HG02642 (cell line): ENCODE measurements around the gene ERBB4.

Source experiments
- ATAC-seq: cut with Tn5 transposase; IDR thresholded peaks from one replicate; pipeline ENCODE4 v1.9.1; 2021; ENCODE audit warnings: mild to moderate bottlenecking; ENCODE audit not compliant: unreplicated experiment, poor library complexity

The ERBB4 gene

DNA sequence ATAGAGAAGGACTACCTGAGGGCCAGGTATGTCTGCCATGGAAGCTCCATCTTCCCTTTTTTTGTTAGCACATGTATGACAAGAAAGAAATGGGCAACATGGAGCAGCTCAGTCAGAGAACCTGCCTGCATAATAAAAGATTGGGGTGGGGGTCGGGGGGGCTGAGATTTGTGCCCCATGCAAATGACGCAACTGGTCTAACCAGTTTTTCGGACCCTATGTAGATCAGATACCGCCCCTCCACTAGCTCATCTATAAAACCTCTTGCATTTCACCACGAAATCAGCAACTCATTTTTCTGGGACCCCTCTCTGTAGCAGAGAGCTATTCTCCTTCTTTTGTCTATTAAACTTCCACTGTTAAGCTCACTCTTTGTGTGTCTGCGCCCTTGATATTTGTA is 657.2 kb downstream of the ERBB4 start:
- ATAC-seq, result no peak

DNA sequence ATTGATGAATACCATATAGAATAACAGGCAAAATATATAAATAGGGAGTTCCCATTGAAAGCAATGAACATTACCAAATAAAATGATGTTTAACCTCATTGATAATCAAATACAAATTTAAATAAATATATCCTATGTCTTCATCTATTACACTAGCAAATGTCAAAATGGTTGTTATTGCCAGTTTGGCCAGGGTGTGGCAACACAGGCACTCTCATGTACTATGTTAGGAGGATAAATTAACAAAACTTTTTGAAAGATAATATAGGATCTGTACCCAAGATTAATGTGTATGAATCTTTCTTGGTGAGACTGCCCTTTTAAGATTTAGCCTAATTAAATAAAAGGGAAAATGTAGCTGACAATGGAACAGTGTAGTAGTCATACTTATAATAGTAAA is 659.3 kb downstream of the ERBB4 start:
- no peak for ATAC-seq

DNA sequence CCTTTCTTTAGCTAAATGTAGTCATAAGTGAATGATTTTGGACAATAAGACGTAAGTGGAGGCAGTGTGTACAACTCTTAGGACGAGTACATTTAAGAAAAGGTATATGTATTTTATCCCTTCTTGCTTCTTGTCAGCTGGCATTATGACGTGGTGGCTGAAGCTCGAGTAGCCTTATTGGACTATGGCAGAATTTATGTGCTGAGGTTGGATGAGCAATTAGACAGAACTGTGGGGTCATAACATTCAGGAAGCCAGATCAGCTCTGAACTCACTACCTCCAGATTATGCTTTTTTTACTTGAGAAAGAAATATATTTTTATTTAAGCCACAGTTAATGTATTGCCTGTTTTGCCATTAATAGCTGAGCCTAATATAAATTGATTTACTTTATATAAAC is 661.5 kb downstream of the ERBB4 start:
- no peak for ATAC-seq

DNA sequence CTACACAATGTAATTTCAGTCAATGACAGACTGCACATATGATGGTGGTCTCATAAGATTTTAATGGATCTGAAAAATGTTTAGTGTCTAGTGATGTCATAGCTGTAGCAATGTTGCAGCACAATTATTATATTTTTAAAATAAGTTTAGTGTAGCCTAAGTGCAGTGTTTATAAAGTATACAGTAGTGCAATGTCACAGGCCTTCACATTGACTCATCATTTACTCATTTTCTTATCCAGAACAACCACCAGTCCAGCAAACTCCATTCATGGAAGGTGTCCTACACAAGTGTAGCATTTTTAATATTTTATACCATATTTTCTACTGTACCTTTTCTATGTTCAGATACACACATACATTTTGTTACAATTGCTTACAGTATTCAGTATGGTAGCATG is 663.1 kb downstream of the ERBB4 start:
- ATAC-seq, result no peak

DNA sequence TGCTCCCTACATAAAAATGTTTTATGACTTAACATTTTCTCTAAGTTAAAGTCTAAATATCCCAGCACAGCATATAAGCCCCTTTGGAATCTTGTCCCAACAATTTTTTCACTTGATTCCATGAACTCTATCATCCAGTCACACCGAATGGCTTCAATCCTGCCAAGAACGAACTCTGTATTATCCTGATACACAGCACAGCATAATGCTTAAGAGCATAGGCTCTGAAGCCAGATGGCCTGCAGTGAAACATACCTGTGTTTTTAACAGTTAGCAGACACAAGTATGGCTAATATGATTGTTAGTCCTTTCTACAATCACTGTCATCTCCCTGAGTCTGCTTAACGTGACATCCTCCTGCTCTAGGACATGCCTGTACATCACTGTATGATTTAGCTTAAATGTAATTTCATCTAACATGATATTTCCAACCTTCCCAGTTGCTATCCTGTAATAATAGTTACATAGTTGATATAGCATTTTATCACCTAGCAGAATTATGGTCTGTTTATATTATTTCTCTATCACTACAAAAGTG is 669.5 kb downstream of the ERBB4 start:
- no peak for ATAC-seq

DNA sequence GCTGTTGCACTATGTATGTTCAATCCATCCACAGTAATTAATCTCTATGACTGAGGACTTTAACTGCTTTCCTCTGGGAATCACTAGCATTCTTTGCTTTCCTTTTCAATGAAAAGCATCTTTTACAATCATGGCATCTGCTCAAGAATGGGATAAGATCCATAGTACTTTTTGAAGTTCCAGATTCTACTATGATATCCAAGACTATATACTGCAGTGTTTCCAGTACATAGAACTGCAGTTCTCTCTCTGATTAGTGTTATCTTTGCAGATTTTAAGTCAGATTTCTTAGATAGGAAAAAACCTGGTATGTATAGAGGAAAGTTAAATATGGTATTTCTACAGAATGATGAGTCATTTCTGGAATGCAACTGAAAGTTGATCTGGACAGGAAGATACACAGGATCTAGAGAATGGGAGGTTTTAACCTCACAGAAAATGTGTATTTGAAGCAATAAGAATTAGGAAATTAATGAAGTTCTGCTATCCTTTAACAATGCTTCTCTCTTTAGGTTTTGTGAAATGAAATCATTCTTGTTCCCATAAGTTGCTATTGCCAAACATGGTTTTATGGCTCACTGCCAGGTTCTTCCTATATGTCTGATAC is 670.7 kb downstream of the ERBB4 start:
- peak; percentile 86 for ATAC-seq

DNA sequence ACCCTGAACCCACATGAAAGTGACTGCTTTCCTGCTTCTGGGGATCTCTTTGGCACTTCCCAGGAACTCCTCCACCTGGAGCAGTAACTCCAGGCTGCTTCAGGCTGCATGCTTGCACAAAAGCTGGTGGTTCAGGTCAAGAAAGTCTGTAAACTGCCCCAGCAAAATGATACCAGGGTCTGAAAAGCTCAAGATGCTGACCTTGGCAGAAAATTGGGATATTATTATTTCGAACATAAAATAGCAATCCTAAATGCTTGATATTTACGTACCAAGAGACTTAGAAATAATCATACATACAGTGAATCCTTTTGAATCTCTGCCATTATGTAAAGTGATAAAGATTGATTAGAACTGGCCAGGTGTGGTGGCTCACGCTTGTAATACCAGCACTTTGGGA is 674.3 kb downstream of the ERBB4 start:
- ATAC-seq, result no peak

DNA sequence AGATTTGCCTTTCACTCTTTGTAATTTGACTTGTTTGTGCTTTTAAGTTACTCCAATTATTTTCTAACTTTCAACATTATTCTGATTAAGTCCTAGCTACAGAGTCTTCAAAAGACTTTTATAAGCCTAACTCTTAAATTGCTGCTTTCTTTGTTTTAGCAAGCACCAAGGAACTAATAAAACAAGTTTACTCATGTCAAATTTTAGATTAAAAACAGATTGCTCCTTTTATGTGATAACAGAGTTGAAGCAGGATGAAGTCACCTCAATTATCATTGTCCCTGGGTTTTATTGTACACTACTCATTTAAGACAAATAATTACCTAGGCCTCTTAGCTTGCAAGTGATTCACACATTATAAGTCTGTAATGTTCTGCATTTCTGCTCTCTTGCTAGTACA is 678.4 kb downstream of the ERBB4 start:
- ATAC-seq, result no peak

DNA sequence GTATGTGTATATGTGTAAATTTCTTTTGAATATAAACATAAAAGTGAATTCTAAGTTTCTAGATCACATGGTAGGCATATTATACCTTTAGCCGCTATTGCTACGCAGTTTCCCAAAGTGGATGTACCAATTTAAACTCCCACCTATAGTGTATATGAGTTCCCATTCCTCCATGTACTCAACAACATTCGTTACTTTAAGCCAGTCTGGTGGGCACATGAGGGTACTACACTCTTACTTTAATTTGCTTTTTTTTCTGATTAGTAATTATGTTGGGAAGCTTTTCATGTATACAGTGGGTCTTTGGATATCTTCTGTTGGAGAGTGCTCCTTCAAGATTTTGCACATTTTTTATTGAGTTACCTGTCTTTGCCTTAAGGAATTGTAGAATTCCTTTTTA is 683.8 kb downstream of the ERBB4 start:
- no peak for ATAC-seq

DNA sequence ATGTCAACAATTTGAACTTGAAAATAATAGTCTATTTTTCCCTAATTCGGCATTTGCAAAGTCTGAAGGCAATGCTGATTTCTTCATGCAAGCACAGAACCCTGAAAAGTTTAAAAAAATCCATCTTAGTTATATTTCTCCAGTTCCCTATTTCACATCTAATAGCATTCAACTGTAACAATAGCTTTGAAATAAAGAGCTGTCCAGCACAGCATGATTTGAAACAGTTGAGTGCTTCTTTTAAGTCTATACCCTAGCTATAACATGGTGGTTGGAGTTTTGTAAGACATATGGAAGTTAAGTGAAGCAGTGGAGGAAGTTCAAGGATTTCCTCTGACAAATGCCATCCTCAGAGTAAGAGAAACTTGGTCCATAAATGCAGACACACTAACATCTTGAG is 691.9 kb downstream of the ERBB4 start:
- no peak for ATAC-seq

DNA sequence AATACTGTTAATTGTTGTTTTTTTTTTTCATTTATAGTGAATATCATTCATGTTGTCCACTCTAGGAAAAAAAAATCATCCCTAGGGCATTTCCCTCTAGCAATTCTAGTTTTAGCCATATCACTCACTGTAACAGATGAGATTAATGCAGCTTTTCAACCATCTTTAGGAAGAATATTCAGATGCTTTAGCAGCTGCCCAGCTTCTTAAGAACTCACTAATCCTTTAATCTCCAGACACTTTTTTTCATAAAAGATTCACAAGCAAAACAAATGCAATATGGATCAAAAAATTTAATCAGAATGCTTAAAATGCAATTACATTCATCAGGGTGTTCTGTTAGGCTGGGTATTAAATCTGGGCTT is 692.6 kb downstream of the ERBB4 start:
- no peak for ATAC-seq

DNA sequence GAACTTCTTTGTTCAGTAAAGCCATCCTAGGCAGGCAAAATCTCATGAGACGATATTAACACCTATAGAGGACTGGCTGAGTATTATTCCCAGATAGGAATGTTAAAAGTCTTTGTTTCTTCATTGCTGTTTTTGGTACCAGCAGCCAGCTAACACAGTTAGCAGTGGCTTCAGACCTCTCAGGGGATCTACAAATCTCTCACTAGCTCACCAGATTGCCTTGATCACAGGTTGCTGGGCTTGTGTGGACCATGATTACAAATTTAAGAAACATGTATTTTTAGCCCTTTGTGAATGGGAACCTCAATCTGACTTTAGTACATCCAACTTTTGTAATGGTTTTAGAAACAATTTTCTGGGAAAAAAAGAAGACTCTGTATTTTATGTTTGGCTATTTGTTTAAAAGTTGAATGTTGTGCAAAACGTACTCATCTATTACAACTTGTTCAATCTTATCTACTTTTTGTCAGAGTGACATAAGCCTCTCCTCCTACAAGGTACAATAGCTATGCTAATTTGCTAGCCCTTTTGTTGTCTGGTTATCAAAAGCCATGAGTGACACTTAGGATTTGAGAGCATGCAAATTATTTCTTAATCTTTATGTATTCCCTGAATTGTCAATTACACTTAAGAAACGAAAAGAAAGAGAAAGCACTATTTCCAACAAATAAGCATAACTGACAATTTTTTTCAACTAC is 693.1 kb downstream of the ERBB4 start:
- no peak for ATAC-seq

DNA sequence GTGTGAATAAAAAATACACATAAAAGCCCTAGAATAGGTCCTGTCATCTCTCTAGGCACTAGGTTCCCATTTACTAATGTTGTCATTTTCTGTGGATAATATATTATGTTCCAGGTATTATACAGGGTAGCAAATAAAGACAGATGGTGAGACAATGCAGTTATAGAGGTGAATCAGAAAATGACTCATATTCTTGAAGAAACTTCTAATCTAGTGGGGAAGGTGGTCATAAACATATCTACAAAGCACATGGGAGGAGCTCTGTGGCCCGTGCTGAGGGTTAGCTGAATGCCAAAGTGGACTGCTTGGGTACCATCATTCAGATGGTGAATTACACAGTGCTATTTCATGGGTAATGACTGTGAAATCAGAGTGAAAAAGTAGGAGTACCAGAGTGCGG is 700.9 kb downstream of the ERBB4 start:
- no peak for ATAC-seq

DNA sequence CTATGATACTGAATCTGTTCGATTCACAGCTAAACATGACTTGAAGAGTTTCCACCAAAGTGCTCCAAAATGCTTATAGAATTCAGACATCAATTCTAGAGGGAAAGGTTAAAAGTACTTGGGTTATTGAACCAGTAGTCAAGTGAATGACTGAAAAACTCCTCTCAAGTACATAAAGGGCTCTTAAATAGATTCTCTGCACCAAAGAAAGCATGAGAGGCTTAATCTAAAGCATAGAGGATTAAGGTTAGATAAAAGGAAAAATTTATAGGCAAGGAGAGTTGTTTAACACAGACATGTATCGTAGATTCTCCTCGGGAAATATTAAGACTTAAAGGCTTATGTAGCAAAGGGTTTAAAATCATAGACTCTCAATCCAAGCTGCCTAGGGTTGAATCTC is 701.4 kb downstream of the ERBB4 start:
- ATAC-seq, result no peak

DNA sequence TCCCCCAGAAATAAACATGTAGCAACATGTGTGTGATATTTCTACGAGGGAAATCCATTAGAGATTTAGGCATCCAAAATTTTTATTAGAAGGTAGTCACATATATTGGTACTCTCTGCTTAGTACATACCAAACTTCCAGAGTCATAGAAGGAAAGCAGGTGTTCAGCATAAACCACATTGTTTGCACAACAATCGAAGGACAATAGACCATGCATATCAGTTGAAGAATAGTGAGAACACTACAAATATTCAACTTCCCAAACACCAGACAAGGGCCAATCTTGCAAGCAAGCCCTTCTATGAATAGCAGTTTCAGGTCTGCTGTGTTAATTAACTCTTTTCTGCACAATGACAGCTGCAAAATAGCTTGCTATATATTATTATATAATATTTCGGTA is 702.2 kb downstream of the ERBB4 start:
- no peak for ATAC-seq

DNA sequence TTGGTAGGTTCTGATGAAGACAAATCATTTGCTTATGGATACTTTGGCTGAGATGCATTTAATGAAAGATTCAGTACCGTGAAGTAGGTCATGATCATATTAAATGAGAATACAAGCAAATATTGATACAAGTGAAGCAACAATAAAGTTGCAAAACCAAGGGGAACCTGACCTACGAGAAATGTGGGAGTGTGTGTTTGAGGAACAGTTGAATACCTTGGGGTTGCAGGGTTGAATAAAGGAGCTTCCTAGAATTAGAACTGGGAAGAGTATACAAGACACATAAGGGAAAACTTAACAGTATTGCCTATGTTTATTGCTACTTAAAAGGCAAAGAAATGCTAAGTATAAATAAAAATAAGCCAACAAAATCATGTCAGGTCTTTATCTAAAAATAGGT is 702.9 kb downstream of the ERBB4 start:
- ATAC-seq, result no peak

DNA sequence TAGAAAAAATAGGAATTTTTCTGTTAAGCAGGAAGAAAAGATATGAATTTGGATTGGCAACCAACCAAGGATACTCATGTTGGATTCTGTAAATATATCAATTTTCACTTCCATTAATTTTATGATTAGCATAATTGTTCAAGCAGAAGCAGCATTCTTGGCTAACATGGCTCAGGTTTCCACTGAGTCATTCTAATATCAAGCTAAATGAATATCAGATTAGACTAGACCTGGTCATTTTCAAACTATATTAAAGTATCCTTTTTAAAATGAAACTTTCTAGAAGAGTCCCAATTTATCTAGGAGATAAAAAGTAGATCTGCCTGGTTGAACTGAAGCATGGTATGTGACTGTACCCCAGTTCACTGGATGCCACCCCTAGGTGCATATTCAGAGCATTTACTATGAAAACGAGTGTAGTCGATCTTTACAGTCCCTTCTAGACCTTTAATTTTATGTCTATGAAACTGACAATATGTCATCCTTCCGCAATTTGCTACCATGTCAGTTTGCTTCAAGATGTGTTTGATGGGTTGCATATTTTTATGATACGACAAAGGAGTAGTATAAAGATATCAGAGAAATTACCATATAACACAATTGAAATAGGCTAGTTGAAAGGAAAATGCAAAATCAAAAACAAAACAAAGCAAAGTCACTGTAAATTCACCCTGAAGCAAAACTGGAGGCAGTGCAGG is 704.9 kb downstream of the ERBB4 start:
- no peak for ATAC-seq

DNA sequence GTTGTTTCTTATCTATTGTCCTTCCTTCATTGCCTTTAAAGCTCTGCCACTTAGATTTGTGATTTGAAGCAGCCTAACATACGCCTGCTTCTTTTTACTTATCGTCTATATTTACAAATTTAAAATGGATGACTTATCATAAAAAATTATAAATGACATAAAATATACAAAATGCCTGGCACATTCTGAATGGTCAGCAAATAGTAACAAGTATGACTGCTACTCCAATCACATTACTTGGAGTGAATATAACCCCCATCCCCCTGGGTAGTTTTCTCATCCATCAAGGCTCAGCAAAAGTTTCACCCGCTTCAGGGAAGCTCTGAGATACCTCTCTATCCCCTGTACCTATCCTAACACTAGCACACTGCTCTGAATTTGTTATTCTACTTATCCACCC is 708.9 kb downstream of the ERBB4 start:
- no peak for ATAC-seq

DNA sequence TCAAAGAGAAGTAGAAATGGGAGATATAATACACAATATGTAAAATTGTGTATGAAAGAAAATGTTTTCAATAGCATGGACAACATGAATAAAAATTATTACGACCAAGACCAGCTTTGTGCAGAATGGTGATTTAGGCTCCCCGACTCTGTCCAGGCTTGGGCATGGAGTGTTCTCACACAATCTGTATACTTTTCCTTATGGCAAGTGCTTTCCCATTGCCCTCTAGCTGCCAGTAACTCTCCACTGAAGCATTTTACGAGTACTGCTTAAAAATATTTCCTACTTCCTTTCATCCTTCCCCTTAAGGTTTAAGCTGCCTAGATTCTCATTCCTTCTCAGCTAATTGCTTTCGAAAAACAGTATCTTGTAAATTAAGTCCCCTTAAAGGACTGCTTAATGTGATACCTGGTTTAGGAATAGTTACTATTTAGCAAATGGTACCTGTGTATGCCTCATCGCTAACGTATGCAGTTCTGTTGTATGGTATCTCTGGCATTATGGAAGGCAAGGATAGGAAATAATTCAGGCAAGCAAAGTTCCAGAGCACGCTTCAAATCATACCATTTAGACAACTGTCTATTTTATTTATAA is 714.6 kb downstream of the ERBB4 start:
- no peak for ATAC-seq

DNA sequence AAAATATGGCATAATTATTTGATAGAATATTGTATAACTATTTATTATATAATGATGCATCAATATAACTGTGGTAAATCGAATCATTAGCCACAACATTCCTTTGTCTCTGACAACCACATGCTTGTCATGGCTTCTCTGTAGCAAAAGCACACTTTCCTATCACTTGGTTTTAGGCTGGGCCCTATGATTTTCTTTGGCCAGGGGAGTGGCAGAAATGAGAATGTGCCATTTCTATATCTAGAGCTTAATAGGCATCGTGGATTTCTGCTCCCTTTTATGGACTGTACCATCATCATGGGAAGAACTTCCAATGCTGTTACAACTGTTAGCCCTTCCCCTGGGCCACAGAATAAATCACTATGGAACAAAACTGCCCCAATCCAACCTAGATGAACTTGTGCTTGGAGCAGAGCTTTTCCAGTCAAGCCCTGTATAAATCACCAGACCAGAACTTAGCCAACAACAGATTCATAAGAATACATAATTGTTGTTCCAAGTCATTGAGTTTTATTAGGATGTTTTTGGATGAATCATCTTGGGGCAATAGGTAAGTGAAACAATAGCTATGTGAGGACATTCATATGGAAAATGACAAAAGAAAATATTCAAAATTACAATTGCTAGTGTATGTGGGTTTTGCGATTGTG is 715.8 kb downstream of the ERBB4 start:
- no peak for ATAC-seq

DNA sequence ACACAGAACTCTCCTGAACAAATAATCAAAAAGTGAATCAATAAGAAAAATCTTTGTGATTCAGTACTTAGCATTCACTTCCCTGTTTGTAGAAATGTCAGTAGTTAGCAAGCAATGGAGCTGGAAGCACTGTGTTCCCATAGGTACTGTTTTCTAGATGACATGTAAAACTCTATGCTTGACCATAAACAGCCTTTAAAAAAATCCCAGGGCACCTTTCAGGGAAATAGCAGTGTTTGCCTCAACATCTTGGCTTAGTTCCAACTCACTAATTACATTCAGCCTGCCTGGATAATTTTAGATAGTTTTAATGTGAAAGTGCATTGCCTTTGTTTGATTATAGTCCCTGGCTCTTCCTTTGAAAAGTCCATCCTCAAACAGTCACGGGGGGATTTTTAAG is 721.8 kb downstream of the ERBB4 start:
- no peak for ATAC-seq
